Astrocyte of the spinal cord (primary cell): ENCODE data around the gene CRNKL1.

Experiments used
- DNase-seq: peaks from one replicate; pipeline ENCODE4 v3.0.0; 2011; ENCODE audit warnings: low read depth, low spot score
- H3K4me3 ChIP-seq: 2 replicates; pipeline ENCODE4 v1.5.1; 2011; ENCODE audit warnings: low read depth, mild to moderate bottlenecking, low read length, moderate library complexity
- CTCF ChIP-seq: IDR thresholded peaks from 2 replicates; pipeline ENCODE4 v1.5.1; 2012; ENCODE audit warnings: low read depth, mild to moderate bottlenecking, low read length, inconsistent platforms
- in situ Hi-C: cut with HindIII; loops from 2 replicates; pipeline ENCODE4 v1.10.0; 2017; ENCODE audit warnings: low sequenced_read_pairs

CRNKL1 gene

GRCh38 chr20:20079102-20079784 lies 27.0 kb upstream of the CRNKL1 start:
- in situ Hi-C loops = no loop called here
- TF ChIP-seq CTCF = no peak
- H3K4me3 ChIP-seq = no peak overlapping the region
- no peak for DNase-seq

- no peak for DNase-seq
- in situ Hi-C loops = no loop called here
- TF ChIP-seq CTCF = no peak
- H3K4me3 ChIP-seq = no peak overlapping the region
Measured at GRCh38 chr20:20078041-20078440, 25.8 kb upstream of the CRNKL1 start.

DNA sequence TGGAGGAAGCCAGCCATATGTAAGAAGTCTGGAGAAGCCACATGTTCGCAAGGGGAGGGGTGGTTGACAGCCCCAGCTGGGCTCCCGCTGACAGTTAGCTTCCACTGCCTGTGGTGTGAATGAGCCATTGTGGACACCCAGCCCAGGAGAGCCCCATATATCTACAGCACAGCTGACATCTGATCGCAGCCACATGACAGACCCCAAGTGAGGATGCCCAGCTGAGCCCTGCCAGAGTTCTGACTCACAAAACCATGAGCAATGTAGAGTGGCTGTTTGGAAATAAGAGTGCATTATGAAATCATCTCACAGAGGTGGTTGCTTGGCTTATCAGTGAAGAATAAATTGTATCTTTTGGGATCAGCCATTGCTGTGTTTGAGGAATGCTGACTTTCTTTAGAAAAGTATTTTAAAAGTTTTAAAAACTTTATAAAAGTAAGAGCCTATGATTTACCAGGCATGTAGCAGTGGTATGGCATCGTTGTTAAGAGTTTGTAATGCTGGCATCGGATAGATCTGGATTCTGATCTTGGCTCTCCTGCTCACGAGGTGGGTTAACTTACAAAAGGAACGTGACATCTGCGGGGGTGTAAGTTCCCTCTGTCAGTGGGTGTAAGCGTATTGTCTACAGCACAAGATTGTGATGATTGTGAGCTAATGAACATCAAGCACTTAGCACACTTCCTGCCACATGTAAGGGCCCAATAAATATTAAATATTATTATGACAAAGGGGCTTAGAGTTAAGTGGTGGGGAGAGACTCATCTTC lies 24.2 kb upstream of the CRNKL1 start:
- no peak overlapping the region for H3K4me3 ChIP-seq
- TF ChIP-seq CTCF = no peak
- peak; percentile 72 for DNase-seq
- in situ Hi-C loops = no loop called here

DNA sequence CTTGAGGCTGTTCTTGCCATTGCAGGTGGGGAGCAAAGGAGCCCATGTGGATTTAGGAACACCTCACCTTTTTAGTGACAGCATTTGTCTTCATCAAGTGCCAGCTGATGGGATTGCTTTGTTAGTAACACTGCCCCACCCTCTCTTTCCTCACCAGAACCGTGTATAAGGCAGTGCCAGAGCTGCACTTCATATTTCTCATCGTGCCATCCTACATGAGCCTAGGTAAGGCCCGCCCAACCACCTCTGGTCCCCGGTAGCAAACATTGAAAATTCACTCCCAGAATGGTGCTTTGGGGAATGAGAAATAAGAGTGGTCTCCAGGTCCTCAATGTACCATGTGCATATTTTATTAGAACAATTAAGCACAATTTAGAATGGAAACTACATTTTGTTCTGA lies 22.8 kb upstream of the CRNKL1 start:
- in situ Hi-C loops = no loop called here
- no peak overlapping the region for H3K4me3 ChIP-seq
- no peak for TF ChIP-seq CTCF
- no peak for DNase-seq

- TF ChIP-seq CTCF = no peak
- in situ Hi-C loops = no loop called here
- no peak for DNase-seq
- H3K4me3 ChIP-seq = no peak overlapping the region
Measured at GRCh38 chr20:20073801-20074371, 21.6 kb upstream of the CRNKL1 start.

DNA sequence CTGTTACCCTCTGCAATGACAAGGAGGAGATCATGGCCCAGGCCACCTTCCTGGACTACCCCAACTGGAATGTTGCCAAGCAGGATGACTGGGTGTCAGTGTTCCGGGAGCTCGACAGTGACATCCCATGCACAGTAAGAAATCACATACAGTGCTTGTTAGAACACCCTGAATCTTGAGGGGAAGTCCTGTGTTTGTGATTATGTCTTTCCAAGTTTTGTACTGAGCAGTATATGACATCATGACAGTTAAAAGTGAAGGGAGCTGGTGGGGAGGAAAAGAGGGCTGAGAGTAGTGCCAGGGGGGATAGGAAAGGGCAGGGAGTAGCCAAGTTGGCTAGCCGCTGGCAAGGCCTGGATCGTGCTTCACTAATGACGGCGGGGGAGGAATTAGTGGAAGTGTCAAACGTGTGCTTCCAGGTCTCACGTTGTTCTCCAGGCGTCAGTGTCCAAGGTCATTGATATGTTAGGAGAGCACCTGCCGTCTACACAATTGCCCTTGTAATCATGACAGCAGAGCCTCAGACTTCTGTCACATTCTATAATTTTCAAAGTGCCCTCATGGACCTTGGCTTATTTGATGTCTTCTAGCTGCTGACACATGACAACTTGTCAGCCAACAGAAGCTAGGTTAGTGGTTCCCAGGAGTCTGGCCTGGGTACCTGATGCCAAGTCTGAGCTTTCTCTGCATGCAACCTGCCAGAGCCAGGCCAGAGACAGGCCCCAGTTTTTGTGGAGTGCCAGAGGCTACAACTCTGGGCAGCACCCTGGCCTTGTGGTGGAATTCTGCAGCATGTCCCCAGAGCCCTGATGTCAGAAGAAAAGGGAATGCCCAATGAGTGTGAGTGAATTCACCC lies 18.8 kb upstream of the CRNKL1 start:
- no peak overlapping the region for H3K4me3 ChIP-seq
- in situ Hi-C loops = no loop called here
- TF ChIP-seq CTCF = no peak
- no peak for DNase-seq
